Upper lobe of right lung (tissue), 1 donor: ENCODE measurements around the gene CFAP251. TPM values are rescaled to one million over a fixed set of nuclear protein-coding genes. Genes with fewer than 3 reads are reported as not detected.
"Not testable (repeated sequence)": the region's sequence is repeated elsewhere in the genome, so short reads cannot be mapped to it uniquely, and the experiment has no call there.

Experiments
- ATAC-seq: fragments of 200-7000 bp; cut with Tn5 transposase; one replicate; pipeline ENCODE4 v1.9.1; 2020; ENCODE audit warnings: mild to moderate bottlenecking, moderate library complexity
- DNase-seq: peaks from one replicate; pipeline ENCODE4 v3.0.0-alpha.2; 2020
- H3K27ac ChIP-seq: fragments of 200-600 bp; one replicate; pipeline ENCODE4 v1.8.0; 2022
- H3K27me3 ChIP-seq: fragments of 200-600 bp; one replicate; pipeline ENCODE4 v1.8.0; 2022; ENCODE audit warnings: mild to moderate bottlenecking
- H3K36me3 ChIP-seq: fragments of 200-600 bp; one replicate; pipeline ENCODE4 v1.8.0; 2022
- H3K4me1 ChIP-seq: fragments of 200-600 bp; one replicate; pipeline ENCODE4 v1.8.0; 2022
- H3K4me3 ChIP-seq: fragments of 200-600 bp; one replicate; pipeline ENCODE4 v1.8.0; 2022; ENCODE audit warnings: mild to moderate bottlenecking
- H3K9me3 ChIP-seq: fragments of 200-600 bp; one replicate; pipeline ENCODE4 v1.8.0; 2022
- intact Hi-C: fragments of 100-400 bp; cut with DNase I; formaldehyde crosslinking; loops from one replicate; pipeline ENCODE4 v1.11.0; 2022
- total RNA-seq: library from RNA; stranded (reverse); fragmentation: NEBNext Ultra II Directional; extraction: Animal tissue kit (Norgen Biotek cat#: 25700); gene quantifications from one replicate; pipeline ENCODE4 v1.2.1, GENCODE V29; 2021
- TF ChIP-seq, protein P1 (sequence below): fragments of 200-600 bp; IDR thresholded peaks from one replicate; pipeline ENCODE4 v1.8.0; 2022; ENCODE audit warnings: antibody characterized with exemption
- donor health status: DM: no; HTN: yes; CAD: no; lungs with severe emphysema.

CFAP251 gene
- total RNA-seq, 1 donor from 2014 or later, result 2.5 TPM

DNA sequence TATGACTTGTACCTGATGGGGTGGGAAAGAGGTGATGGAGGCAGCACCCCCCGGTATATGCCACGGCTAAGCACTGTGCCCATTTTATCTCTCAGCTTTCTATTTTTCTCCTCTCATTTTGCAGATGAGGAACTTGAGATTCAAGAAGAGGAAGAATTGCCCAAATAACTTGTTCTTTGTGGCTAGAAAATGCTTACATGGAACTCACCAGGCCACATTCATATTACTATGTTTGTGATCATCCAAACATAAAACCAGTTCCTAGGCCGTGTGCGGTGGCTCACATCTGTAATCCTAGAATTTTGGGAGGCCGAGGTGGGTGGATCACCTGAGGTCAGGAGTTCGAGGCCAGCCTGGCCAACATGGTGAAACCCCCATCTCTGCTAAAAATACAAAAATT, 44.3 kb upstream of the CFAP251 start:
- no peaks in the 10 kb centered on the region for H3K36me3 ChIP-seq
- H3K4me1 ChIP-seq, result no peaks in the 10 kb centered on the region
- DNase-seq (no peak), ATAC-seq (peak; percentile 46)
- TF ChIP-seq, protein P1, sequence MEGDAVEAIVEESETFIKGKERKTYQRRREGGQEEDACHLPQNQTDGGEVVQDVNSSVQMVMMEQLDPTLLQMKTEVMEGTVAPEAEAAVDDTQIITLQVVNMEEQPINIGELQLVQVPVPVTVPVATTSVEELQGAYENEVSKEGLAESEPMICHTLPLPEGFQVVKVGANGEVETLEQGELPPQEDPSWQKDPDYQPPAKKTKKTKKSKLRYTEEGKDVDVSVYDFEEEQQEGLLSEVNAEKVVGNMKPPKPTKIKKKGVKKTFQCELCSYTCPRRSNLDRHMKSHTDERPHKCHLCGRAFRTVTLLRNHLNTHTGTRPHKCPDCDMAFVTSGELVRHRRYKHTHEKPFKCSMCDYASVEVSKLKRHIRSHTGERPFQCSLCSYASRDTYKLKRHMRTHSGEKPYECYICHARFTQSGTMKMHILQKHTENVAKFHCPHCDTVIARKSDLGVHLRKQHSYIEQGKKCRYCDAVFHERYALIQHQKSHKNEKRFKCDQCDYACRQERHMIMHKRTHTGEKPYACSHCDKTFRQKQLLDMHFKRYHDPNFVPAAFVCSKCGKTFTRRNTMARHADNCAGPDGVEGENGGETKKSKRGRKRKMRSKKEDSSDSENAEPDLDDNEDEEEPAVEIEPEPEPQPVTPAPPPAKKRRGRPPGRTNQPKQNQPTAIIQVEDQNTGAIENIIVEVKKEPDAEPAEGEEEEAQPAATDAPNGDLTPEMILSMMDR, result no peak
- H3K9me3 ChIP-seq, result no peaks in the 10 kb centered on the region
- no peak overlapping the region for H3K4me3 ChIP-seq
- no peaks in the 10 kb centered on the region for H3K27me3 ChIP-seq
- no peak overlapping the region for H3K27ac ChIP-seq
- intact Hi-C loops, result no loop called here

DNA sequence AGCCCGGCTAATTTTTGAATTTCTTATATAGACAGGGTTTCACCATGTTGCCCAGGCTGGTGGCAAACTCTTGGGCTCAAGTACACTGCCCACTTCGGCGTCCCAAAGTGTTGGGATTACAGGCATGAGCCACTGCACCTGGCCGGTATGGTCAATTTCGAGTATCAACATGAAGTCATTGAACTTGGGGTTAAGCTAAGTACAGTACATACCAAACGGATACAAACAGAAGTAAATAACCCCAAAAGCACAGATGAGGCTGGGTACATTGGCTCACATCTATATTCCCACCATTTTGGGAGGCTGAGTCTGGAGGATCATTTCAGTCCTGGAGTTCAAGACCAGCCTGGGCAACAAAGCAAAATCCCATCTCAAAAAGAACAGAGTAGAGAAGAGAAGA, 42.8 kb upstream of the CFAP251 start:
- DNase-seq (no peak), ATAC-seq (no peak)
- no peaks in the 10 kb centered on the region for H3K36me3 ChIP-seq
- H3K4me1 ChIP-seq, result no peaks in the 10 kb centered on the region
- H3K27me3 ChIP-seq, result no peaks in the 10 kb centered on the region
- H3K27ac ChIP-seq, result no peak overlapping the region
- no peaks in the 10 kb centered on the region for H3K9me3 ChIP-seq
- TF ChIP-seq, protein P1, result no peak
- intact Hi-C loops, result no loop called here
- no peak overlapping the region for H3K4me3 ChIP-seq

DNA sequence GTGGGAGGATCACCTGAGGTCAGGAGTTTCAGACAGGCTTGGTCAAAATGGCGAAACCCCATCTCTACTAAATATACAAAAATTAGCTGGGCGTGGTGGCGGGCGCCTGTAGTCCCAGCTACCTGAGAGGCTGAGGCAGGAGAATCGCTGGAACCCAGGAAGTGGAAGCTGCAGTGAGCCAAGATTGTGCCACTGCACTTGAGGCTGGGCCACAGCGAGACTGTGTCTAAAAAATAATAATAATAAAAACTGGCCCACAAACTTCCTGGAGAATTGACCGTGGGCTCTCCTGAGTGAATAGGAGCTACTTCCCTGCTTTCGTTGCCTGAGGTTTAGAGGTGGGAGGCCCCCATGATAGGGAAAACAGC, 42.3 kb upstream of the CFAP251 start:
- H3K27me3 ChIP-seq, H3K9me3 ChIP-seq, H3K36me3 ChIP-seq, DNase-seq, H3K4me3 ChIP-seq, ATAC-seq, intact Hi-C loops, H3K27ac ChIP-seq, H3K4me1 ChIP-seq: not testable (repeated sequence)

DNA sequence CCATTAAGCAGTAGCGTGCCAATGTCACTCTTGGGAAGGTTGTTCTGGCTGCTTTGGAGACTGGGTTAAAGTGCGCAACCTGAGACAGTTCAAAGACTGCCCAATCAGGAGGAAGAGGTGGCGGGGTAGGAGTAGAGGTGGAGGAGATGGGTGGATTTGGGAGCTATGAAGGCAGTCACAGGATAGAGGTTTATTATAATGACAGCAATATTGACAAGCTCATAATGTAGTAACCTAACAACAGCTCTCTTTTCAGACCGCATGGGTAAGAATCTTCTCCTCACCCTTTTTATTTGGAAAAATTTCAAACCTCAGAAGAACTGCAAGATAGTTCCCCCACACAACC, 35.1 kb upstream of the CFAP251 start:
- no peak overlapping the region for H3K4me3 ChIP-seq
- no peaks in the 10 kb centered on the region for H3K36me3 ChIP-seq
- ATAC-seq, result no peak
- H3K4me1 ChIP-seq, result peaks cover 4% of the 10 kb centered on the region
- no peak overlapping the region for H3K27ac ChIP-seq
- H3K9me3 ChIP-seq, result no peaks in the 10 kb centered on the region
- TF ChIP-seq, protein P1, result no peak
- no peaks in the 10 kb centered on the region for H3K27me3 ChIP-seq
- DNase-seq, result no peak
- intact Hi-C loops, result no loop called here

DNA sequence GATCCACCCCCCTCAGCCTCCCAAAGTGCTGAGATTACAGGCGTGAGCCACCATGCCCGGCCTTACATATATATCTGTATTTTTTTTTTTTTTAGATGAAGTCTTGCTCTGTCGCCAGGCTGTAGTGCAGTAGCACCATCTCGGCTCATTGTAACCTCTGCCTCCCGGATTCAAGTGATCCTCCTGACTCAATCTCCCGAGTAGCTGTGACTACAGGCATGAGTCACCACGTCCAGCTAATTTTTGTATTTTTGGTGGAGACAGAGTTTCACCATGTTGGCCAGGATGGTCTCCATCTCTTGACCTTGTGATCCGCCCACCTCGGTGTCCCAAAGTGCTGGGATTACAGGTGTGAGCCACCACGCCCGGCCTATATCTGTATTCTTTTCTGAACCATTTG, 33.3 kb upstream of the CFAP251 start:
- H3K4me3 ChIP-seq, H3K36me3 ChIP-seq, H3K27ac ChIP-seq, H3K27me3 ChIP-seq, ATAC-seq, intact Hi-C loops, DNase-seq, H3K9me3 ChIP-seq: not testable (repeated sequence)
- peaks cover 12% of the 10 kb centered on the region for H3K4me1 ChIP-seq

DNA sequence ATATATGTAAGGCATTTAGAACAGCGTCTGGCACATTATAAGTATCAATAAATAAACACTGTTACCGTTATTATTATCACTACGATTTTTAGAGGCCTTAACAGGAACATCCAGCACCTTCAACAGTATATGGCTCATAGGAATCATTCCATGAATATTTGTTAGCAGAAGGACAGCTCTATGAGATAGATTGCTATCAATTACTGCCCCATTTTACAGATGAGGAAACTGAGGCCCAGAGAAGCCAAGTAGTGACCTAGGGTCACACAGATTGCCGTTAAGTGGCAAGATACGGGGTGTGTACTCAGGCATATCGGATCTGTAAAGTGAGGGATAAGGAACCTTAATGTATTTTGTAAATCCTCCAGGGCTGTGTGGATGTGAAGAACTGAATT, 30.3 kb upstream of the CFAP251 start:
- intact Hi-C loops, result no loop called here

More for the DNA sequence above, 30.3 kb upstream of the CFAP251 start:
- Histone ChIP-seq H3K27me3 (no peaks in the 10 kb centered on the region), H3K4me3 (peak overlapping the region; percentile 80), H3K27ac (peak overlapping the region; percentile 97), H3K4me1 (peaks cover 18% of the 10 kb centered on the region), H3K9me3 (no peaks in the 10 kb centered on the region), H3K36me3 (no peaks in the 10 kb centered on the region)
- TF ChIP-seq, protein P1, result no peak
- no peak for DNase-seq
- no peak for ATAC-seq
